Epidermal melanocyte (primary cell): Measurements from ENCODE around the gene VPS39.
A peak's percentile ranks its signal among the peaks of the same experiment; 100 is the strongest.
"Not testable (repeated sequence)": the region's sequence is repeated elsewhere in the genome, so short reads cannot be mapped to it uniquely, and the experiment has no call there.

Experiments
- DNase-seq: peaks from one replicate; pipeline ENCODE4 v3.0.0; 2011; ENCODE audit warnings: low spot score; ENCODE audit not compliant: insufficient read length

The VPS39 gene

DNA sequence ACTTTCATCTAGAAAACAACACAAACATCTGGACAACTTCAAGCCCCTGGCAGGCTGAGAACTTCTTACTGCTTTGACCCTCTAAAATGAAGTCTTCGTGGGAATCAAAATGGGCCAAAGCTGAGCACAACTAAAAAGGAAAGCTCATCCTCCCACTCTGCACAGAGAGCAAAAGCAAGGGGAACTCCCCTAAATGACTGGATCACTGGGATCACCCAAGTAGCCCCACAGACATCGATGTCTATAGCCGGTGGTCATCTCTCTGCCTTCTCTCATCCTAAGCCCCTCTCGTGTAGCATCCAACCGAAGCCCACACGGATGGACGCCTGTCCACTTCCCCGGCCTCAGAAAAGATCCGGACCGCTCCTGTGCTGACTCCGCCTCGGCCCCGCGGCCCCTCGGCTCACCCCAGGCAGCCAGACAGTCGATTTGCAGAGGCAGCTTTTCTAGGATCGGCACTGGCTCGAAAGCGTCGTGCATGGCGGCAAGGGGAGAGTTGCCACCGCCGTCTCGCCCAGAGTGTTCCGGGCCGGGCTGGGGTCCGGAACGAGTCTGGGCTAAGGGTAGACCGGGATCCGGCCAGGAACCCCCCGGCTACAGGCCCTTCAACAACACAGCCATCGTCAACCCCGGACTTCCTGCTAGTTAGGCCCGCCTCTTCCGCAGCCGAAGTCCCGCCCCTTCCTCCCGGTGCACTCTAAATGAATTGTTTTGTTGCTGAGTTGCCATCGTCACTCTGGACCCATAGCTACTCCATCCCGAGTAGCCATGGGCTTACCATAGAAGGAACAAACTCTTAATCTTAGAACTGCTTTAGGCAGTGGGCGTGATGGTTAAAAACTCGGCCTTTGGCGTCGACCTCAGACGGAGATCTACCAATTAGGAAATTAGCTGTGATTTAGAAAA is at the start of gene VPS39:
Gene VPS39 (minus strand): TSS at position 631 of the 906 bp plus-strand sequence. CDS start 151 bp downstream, at position 480.
- DNase-seq: peak; percentile 85

DNA sequence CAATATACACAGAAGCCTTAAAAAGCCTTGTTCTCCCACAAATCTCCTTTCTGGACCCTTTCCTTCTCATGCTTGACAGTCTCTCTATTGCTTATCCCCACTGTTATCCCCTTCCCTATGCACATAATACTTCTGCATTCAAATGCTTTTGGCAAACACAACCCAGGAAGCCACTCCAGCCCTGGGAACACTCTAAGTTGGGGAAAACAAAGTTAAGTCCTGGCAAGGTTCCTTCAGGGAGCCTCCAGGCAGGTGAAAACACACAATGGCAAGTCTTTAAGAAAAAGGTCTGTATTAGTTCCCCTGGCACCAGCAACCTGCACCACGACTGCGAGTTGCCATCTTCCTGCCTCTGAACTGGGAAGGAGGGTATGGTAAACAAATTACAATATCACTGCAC is 45.2 kb upstream of the VPS39 start:
- no peak for DNase-seq

- DNase-seq: no peak
Measured at GRCh38 chr15:42240823-42241222, 32.7 kb upstream of the VPS39 start.

DNA sequence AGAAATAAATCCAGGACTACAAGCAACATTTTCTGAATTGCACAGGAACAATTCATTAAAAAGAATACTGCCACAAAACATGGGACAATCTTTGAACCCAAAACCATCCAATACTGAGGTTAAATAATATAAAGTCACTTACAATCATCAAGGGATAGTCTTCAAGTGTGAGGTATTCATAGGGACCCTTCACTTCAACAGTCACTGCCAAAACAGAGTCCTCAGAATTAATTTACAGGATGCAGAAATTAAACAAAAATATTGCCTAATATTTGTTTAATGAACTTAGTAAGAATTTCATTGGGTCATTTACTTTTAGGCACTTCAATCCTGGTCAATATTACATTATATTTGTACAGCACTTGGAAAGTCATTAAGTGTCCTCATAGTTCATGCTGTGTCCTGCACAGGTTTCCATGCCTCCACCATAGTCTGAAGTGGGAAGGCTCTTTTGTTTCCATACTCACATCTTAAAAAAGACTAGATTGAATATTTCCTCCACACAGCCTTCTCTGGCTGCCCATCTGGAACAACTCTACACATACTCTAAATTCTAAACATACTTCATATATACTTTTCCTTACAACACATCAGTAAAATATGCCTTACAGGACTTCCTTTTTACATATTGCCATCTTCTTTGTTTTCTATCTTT is 31.6 kb upstream of the VPS39 start:
- DNase-seq: no peak

- DNase-seq: no peak
Measured at GRCh38 chr15:42233107-42233506, 25.0 kb upstream of the VPS39 start.

DNA sequence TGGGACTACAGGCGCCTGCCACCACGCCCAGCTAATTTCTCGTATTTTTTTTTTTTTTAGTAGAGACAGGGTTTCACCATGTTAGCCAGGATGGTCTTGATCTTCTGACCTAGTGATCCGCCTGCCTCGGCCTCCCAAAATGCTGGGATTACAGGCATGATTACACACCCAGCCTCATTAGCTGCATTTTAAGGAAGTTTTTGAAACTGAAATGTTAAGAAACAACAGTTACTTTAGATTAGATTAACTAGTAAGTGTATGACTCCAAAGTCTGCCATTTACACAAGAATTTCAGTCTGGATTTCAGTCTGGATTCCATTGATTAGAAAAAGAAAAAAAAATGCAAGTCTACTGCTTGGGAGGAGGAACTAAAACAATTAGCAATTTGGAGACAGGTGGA is 24.5 kb upstream of the VPS39 start:
- DNase-seq: no peak

- no peak for DNase-seq
Measured at GRCh38 chr15:42231088-42231487, 23.0 kb upstream of the VPS39 start.

DNA sequence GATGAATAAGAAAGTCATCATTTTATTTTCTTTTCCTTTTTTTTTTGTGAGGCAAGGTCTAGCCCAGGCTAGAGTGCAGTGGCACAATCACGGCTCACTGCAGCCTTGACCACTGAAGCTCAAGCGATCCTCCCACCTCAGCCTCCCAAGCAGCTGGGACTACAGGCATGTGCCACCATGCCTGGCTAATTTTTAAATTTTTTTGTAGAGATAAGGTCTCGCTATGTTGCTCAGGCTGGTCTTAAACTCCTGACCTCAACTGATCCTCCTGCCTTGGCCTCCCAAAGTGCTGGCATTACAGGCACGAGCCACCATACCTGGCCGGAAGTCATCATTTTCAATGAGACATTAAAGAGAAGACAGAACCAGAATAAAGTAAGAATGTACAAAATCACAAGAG is 20.9 kb upstream of the VPS39 start:
- not testable (repeated sequence) for DNase-seq

- DNase-seq: no peak
Measured at GRCh38 chr15:42228036-42228435, 19.9 kb upstream of the VPS39 start.

DNA sequence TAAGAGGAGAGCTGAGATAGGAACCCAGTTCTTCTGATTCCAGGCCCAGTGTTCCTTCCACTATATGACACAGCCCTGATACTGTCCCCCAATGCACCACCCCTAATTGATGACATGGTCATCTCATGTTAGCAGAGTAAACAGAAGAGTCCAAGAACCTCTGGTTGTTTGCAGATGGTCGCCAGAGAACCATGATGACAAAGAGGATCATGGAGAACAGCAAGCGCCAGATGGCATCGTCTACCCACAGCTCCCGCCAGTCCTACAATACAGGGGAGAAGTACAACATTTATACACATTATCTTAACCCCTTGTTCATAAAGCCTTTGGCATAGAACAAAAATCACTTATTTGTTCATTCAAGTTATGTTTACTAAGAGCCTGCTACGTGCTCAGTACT is 18.5 kb upstream of the VPS39 start:
- no peak for DNase-seq

DNA sequence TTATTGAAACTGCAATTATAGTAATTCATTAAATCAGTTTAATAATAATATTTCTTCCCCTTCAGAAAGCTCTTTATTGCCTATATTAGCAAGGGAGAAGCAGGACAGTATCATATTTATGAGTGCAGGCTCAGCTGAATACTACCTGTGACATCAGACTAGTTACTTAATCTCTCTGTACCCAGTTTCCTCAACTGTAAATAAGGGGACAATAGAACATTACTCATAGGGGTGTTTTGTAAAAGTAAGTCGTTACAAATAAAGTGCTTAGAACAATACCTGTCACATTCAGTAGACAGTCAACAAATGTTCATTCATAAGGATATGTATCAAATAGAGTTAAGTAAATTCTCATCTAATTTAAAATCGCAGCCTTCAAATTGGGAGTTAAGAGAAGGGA is 12.1 kb upstream of the VPS39 start:
- no peak for DNase-seq

GRCh38 chr15:42218953-42219592 is 11.0 kb upstream of the VPS39 start:
- no peak for DNase-seq

GRCh38 chr15:42217568-42217967 is 9.5 kb upstream of the VPS39 start:
- no peak for DNase-seq

DNA sequence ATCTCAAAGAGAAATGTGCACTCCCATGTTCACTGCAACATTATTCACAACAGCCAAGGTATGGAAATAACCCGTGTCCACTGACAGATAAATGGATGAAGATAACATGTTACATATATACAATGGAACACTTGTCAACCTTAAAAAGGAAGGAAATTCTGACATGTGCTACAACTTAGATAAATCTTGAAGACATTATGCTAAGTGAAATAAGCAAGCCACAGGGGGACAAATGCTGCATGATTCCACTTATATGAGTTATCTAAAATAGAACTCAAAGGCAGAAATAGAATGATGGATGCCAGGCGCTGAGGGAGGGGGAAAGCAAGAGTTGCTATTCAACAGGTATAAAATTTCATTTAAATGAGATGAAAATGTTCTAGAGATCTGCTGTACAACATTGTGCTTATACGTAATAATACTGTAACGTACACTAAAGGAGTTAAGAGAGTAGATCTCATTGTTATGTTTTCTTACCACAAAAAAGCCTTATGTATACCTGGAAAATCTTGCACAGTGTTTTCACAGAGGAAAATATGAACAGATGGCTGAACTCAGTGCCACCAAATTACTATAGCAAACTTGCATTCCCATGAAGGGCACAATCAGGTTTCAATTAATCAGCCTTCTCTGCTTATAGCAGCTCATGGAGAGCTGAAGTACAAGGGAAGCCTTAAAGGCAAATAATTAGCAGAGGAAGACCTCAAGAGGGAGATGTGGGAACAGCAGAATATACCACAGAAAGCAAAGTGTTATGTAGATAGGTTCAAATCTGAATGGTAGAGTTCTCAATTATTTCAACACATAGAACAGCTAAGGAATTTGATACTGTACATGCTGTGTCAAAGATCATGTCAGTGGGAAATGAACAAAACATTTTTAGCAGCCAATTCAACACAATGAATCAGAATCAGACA is 8.1 kb upstream of the VPS39 start:
- DNase-seq: no peak

DNA sequence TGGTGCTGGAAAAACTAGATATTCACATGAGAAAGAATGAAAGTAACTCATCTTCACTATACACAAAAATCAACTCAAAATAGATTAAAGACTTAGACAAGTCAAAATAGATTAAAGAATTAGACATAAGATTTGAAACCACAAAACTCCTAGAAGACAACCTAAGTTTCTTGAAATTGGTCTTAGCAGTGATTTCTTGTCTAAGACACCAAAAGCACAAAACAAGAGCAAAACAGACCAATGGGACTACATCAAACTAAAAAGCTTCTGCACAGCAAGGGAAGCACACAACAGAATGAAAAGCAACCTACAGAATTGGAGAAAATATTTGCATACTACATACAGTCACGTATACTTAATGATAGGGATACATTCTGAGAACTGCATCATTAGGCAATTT is 6.5 kb upstream of the VPS39 start:
- DNase-seq: no peak

- DNase-seq: no peak
Measured at GRCh38 chr15:42213511-42213910, 5.4 kb upstream of the VPS39 start.

DNA sequence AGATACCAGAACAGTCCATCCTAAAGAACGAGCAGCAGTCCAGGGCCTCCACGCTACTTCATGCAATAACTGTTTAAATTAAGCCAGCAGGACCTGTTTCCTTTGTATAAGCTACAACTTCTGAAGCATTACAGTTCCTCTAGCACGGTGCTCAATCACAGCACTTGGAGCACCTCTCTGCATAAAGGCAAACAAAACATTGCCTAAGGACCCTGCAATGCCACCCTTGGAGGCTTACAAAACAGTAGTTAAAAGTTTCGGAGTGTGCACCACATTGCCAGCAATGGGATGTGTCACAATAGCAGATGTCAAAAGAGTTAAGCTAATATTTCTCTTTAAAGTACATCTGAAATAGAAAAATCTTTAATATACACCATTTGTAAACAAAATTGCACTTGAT is 2.6 kb upstream of the VPS39 start:
- DNase-seq: no peak

DNA sequence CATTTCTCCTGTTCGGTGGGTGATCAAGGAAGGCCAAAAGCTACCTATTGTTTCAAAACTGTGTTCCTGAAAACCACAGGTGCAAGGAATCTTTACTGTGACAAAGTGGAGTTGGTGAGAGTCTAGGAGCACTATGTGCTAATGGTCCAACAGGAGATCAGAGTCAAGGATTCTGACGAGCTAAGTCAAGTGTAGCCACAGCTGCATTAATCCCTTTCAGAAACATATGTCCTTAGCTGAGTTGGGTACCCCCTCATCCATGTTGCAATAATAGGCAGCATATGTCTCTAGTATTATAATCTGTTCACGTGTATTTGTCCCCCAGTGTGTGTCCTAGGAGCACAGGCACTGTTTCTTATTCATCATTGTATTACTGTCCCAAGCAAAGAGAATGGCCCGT is 1.7 kb downstream of the VPS39 start:
- DNase-seq: no peak

DNA sequence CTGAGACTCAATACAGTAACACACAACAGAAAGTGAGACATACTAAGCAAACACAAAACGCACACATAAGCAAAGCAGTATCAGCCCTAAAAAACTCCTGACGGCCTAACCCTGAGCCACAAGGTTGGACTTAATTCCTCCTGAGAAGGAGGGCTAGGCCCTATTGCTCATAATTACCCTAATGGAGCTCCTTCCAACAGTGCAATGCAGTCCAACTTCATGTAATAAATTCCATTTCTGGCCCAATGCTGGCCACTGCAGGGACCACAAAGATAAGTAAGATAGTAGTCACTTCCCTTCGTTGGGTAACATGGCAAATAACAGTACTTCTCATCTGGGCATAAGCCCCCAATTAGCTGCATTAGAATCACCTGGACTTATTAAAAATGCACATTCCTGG is 4.2 kb downstream of the VPS39 start:
- no peak for DNase-seq

DNA sequence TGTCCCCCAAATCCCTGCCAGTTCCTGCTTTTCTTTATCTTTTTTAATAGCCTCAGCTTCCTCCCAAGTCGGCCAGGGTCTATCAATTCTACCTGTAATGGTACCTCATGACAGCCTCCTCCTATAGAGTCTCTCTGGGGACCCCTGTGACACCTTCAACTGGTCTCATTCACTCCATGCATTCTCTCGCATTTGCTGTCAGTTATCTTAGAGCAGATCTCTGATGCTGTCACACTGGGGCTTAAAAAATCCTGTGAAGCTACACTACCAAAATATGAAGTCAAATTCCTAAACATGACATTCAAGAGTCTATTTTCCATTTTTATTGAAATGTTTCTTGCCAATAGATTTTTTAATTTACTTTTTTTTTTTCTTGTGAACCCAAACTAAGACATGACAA is 5.5 kb downstream of the VPS39 start:
- DNase-seq: no peak

GRCh38 chr15:42201801-42202200 is 6.3 kb downstream of the VPS39 start:
- no peak for DNase-seq
